Uterus (tissue), 4 donors: ENCODE data around the gene NBEAL2. TPM values are rescaled to one million over a fixed set of nuclear protein-coding genes. Genes with fewer than 3 reads are reported as not detected.

Source experiments
- DNase-seq, 2 donors: peaks; one replicate each; pipeline ENCODE4 v3.0.0-alpha.2; 2019 to 2020
- H3K27ac ChIP-seq, 2 donors: fragments of 200-600 bp; sonication (generic); 1 replicate in 1 of 2; 2 replicates in 1 of 2; pipeline ENCODE4 v1.5.1; 2016 to 2018
- H3K27me3 ChIP-seq, 2 donors: fragments of 200-600 bp; sonication (generic); one replicate each; pipeline ENCODE4 v1.5.1; 2018 to 2019; ENCODE audit warnings: control low read depth in 1 of 2
- H3K36me3 ChIP-seq, 2 donors: fragments of 200-600 bp; sonication (generic); one replicate each; pipeline ENCODE4 v1.5.1; 2019; ENCODE audit warnings: control low read depth in 1 of 2
- H3K4me1 ChIP-seq, 2 donors: fragments of 200-600 bp; sonication (generic); one replicate each; pipeline ENCODE4 v1.5.1; 2018 to 2019; ENCODE audit warnings: control low read depth in 1 of 2
- H3K4me3 ChIP-seq, 2 donors: fragments of 200-600 bp; sonication (generic); 1 replicate in 1 of 2; 2 replicates in 1 of 2; pipeline ENCODE4 v1.5.1; 2018 to 2019; ENCODE audit warnings: mild to moderate bottlenecking in 1 of 2
- H3K9me3 ChIP-seq, 2 donors: fragments of 200-600 bp; sonication (generic); one replicate each; pipeline ENCODE4 v1.5.1; 2019; ENCODE audit warnings: control low read depth in 1 of 2
- POLR2A ChIP-seq, 2 donors: fragments of 450-650 bp; IDR thresholded peaks; one replicate each; pipeline ENCODE4 v1.6.1; 2016; ENCODE audit warnings: antibody characterized with exemption in 2 of 2, mild to moderate bottlenecking in 1 of 2, moderate library complexity in 1 of 2
- intact Hi-C: fragments of 100-400 bp; cut with DNase I; formaldehyde crosslinking; loops from one replicate; pipeline ENCODE4 v1.15.1; 2023; ENCODE audit warnings: low total_unique reads
- total RNA-seq, 4 donors: library from RNA; depleted of rRNA in 3 of 4; stranded (reverse); fragments of >200 nt in 3 of 4; gene quantifications; one replicate each; pipeline versions ENCODE4 v1.1.0 to v1.2.4, GENCODE V29; 2014 to 2023
- TF ChIP-seq, protein P1 (sequence below), 4 experiments: fragments of 200-600 bp in 2 of 4; fragments of 450-650 bp in 2 of 4; sonication (generic) in 2 of 4; IDR thresholded peaks; one replicate each; pipeline ENCODE4 v1.5.1; 2016 to 2019; ENCODE audit warnings: antibody characterized with exemption in 4 of 4, mild to moderate bottlenecking in 2 of 4, moderate library complexity in 1 of 4
- donor health status: DM: yes; HTN: yes; CAD: no.

The NBEAL2 gene
- total RNA-seq, 4 donors from 2014 or later, result 13.1 to 41.1 (median 23.8) TPM

DNA sequence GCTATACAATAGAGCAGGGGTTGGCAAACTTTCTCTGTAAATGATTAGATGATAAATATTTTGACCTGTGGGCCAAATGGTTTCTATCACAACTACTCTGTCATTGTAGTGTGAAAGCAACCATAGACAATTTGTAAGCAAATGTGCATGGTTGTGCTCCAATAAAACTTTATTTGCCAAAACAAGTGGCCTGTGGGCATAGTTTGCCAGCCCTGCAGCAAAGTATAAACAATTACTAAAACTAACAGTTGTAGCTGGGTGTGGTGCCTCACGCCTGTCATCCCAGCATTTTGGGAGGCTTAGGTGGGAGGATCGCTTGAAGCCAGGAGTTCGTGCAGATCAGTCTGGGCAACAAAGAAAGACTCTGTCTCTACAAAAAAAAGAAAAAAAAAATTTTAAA is 61.6 kb downstream of the NBEAL2 start:
- intact Hi-C loops, result no loop called here
- no peak overlapping the region for H3K4me3 ChIP-seq
- no peaks in the 10 kb centered on the region for H3K36me3 ChIP-seq

DNA sequence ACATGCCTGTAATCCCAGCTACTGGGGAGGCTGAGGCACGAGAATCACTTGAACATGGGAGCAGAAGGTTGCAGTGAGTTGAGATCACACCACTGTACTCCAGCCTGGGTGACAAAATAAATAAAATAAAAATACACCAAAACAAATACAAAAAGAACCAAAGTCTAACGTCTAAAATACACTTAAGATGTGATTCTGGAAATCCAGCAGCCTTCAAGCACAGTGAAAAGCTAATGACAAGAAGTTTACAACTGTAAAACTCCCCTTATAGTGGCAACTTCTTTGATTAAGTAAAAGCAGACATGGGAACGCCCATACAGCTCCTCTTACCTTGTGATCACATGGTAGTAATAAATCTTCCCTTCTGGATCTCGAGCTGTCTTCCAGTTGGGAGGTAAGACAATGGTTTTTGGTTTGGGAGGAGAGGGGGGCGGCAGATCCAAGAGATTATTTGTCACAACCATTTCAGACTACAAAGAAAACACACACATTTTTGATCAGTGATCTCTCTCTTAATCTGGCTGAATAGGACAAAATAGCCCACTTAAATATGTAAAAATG is 62.8 kb downstream of the NBEAL2 start:
- peaks cover 0 to under 1% of the 10 kb centered on the region in 2 donors for H3K4me1 ChIP-seq

More for the DNA sequence above, 61.6 kb downstream of the NBEAL2 start:
- no peaks in the 10 kb centered on the region for H3K27me3 ChIP-seq
- TF ChIP-seq POLR2A (IDR thresholded peaks at IDR 0.05), result no peak
- TF ChIP-seq, protein P1, sequence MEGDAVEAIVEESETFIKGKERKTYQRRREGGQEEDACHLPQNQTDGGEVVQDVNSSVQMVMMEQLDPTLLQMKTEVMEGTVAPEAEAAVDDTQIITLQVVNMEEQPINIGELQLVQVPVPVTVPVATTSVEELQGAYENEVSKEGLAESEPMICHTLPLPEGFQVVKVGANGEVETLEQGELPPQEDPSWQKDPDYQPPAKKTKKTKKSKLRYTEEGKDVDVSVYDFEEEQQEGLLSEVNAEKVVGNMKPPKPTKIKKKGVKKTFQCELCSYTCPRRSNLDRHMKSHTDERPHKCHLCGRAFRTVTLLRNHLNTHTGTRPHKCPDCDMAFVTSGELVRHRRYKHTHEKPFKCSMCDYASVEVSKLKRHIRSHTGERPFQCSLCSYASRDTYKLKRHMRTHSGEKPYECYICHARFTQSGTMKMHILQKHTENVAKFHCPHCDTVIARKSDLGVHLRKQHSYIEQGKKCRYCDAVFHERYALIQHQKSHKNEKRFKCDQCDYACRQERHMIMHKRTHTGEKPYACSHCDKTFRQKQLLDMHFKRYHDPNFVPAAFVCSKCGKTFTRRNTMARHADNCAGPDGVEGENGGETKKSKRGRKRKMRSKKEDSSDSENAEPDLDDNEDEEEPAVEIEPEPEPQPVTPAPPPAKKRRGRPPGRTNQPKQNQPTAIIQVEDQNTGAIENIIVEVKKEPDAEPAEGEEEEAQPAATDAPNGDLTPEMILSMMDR (IDR thresholded peaks at IDR 0.05), result no peak
- no peaks in the 10 kb centered on the region for H3K9me3 ChIP-seq
- no peak for DNase-seq
- no peak overlapping the region for H3K27ac ChIP-seq
- H3K4me1 ChIP-seq, result no peaks in the 10 kb centered on the region

DNA sequence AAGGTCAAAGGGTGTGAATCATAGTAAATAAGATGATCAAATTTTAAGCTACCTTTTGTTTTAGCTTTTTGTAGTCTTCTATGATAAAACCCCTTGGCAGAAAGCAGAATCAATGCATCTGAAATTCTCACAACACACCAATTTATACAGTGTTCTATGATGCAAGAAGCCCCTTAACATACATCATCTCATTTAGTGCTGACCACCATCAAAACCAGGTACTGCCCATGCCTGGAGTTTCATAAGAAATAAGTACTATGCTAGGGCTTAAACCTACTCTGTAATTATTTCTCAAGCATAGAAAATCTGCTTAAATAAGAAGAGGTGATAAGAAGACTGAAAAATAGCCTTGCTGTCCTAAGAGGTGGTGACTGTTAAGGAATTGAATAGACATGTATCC is 67.6 kb downstream of the NBEAL2 start:
- Histone ChIP-seq H3K27me3 (no peaks in the 10 kb centered on the region), H3K36me3 (no peaks in the 10 kb centered on the region), H3K4me3 (no peak overlapping the region), H3K27ac (no peak overlapping the region), H3K4me1 (peaks cover 0 to 3% of the 10 kb centered on the region in 2 donors), H3K9me3 (no peaks in the 10 kb centered on the region)
- no peak for DNase-seq
- no peak for TF ChIP-seq POLR2A (IDR thresholded peaks at IDR 0.05)
- TF ChIP-seq, protein P1 (IDR thresholded peaks at IDR 0.05), result no peak
- intact Hi-C loops, result no loop called here

More for the DNA sequence above, 62.8 kb downstream of the NBEAL2 start:
- TF ChIP-seq, protein P1 (IDR thresholded peaks at IDR 0.05), result no peak
- TF ChIP-seq POLR2A (IDR thresholded peaks at IDR 0.05), result no peak
- intact Hi-C loops, result no loop called here
- Histone ChIP-seq H3K9me3 (no peaks in the 10 kb centered on the region), H3K36me3 (no peaks in the 10 kb centered on the region), H3K27ac (no peak overlapping the region), H3K27me3 (no peaks in the 10 kb centered on the region), H3K4me3 (no peak overlapping the region)
- DNase-seq, result no peak

DNA sequence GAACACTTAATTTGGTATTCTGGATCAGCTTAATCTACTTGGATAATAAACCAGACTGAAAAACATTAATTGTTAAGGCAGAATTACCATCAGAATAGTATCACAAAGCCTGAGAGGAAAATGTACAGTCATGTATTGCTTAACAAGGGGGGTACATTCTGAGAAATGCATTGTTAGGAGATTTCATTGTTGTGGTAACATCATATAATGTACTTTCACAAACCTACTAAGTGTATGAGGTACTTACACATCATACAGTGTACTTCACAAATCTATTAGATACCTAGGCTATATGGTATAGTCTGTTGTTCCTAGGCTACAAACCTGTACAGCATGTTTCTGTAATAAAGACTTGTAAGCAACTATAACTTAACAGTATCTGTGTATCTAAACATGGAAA is 68.2 kb downstream of the NBEAL2 start:
- TF ChIP-seq, protein P1 (IDR thresholded peaks at IDR 0.05), result no peak
- no peak for TF ChIP-seq POLR2A (IDR thresholded peaks at IDR 0.05)
- intact Hi-C loops, result no loop called here
- Histone ChIP-seq H3K27me3 (no peaks in the 10 kb centered on the region), H3K36me3 (no peaks in the 10 kb centered on the region), H3K9me3 (no peaks in the 10 kb centered on the region), H3K27ac (no peak overlapping the region), H3K4me3 (no peak overlapping the region), H3K4me1 (peaks cover 0 to 3% of the 10 kb centered on the region in 2 donors)
- DNase-seq, result no peak

DNA sequence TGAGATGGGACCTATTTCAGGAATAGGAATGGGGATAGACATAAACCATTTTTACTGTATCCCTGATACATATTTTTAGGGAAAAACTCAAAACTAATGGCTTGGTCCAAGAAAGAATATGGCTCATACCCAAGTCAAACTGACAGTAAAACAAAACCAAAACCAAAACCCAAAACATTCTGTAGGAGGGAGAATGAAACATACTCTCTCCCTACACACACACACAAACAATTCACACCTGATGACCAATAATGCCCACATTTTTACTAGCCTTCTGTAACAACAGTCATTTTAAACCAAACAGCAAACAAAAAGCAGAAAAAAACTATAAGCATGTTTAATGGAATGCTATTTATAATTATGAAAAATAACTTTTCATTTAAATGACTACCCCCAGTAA is 74.9 kb downstream of the NBEAL2 start:
- H3K4me1 ChIP-seq, result no peaks in the 10 kb centered on the region
- TF ChIP-seq POLR2A (IDR thresholded peaks at IDR 0.05), result no peak
- TF ChIP-seq, protein P1 (IDR thresholded peaks at IDR 0.05), result no peak
- intact Hi-C loops, result no loop called here

More for the DNA sequence above, 74.9 kb downstream of the NBEAL2 start:
- Histone ChIP-seq H3K36me3 (no peaks in the 10 kb centered on the region), H3K27ac (no peak overlapping the region), H3K4me3 (no peak overlapping the region), H3K9me3 (no peaks in the 10 kb centered on the region), H3K27me3 (no peaks in the 10 kb centered on the region)
- no peak for DNase-seq
